HK-2 (cell line): Measurements from ENCODE around the gene H2AZ2.
"Not testable (repeated sequence)": the region's sequence is repeated elsewhere in the genome, so short reads cannot be mapped to it uniquely, and the experiment has no call there.

ENCODE experiments used
- DNase-seq: peaks from one replicate; pipeline ENCODE4 v3.0.0-alpha.2; 2018; ENCODE audit not compliant: unreplicated experiment

The H2AZ2 gene

DNA sequence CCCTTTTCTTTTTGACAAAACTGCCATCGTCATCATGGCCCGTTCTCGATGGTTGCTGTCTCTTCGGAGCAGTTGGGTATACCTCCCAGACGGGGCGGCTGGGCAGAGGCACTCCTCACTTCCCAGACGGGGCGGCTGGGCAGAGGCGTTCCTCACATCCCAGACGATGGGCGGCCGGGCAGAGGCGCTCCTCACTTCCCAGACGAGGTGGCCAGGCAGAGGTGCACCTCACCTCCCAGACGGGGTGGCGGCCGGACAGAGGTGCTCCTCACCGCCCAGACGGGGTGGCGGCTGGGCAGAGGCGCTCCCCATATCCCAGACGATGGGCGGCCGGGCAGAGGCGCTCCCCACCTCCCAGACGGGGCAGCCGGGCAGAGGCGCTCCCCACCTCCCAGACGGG lies 22.9 kb upstream of the H2AZ2 start:
- not testable (repeated sequence) for DNase-seq

DNA sequence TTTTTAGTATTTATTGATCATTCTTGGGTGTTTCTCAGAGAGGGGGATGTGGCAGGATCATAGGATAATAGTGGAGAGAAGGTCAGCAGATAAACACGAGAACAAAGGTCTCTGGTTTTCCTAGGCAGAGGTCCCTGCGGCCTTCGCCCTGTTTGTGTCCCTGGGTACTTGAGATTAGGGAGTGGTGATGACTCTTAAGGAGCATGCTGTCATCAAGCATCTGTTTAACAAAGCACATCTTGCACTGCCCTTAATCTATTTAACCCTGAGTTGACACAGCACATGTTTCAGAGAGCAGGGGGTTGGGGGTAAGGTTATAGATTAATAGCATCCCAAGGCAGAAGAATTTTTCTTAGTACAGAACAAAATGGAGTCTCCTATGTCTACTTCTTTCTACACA lies 22.4 kb upstream of the H2AZ2 start:
- not testable (repeated sequence) for DNase-seq

DNA sequence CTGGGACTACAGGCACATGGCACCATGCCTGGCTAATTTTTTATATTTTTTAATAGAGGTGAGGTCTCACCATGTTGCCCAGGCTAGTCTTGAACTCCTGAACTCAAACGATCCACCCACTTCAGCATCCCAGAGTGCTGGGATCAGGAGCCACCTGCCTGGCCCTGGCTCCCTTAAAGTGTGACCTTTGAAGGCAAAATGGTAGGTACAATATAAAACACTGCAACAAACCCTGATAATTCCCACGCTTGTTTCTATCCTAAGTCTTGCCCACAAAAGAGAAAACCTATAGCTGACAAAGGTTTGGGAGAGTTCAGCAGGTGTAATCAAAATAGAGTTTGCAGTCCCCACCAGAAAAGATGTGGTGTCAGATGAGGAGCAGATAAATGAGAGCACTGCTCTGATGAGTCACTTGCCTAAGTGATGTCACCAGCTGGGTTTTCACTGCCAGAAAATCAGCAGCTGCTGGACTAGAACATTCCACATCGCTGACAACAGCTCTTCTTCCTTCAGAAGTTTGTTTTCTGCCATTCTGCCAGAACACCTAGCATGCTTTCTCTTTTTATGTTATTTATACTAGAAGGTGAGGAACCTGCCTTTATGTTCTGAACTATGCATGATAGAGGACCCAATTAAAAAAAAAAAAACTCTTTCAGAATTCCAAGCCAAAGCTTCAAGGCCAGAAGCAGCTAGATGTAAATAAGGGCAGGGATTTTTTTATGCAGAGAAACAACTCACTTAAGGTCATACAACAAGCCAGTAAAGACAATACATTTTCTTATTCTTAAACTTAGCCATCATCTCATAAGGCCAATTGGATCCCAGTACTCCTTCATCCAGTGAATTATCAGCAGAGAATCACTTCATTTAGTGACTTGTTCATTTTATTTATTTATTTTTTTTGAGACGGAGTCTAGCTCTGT lies 19.4 kb upstream of the H2AZ2 start:
- peak; percentile 18 for DNase-seq

DNA sequence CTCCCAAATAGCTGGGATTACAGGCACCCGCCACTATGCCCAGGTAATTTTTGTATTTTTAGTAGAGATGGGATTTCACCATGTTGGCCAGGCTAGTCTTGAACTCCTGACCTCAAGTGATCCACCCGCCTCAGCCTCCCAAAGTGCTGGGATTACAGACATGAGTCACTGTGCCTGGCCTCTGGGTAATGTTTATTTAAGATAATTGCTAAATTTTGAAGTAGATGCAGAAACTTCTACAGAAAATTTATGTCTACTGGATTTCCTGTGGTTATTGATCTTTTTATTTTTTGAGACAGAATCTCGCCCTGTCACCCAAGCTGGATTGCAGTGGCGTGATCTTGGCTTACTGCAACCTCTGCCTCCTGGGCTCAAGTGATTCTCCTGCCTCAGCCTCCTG lies 14.1 kb upstream of the H2AZ2 start:
- not testable (repeated sequence) for DNase-seq

DNA sequence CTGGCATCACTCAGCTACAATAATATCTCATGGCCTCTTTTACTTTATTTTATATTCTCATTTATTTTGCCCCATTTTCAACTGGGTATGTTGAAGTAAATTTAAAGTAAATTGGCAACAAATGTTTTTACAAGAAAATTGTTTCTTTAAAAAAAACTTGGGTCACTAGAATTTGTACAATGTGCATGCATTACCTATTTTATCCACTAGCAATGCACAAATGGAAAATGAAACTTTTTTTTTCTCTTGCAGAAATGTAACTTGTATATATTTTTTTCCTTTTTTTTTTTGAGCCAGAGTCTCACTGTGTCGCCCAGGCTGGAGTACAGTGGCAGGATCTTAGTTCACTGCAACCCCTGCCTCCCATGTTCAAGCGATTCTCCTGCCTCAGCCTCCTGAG lies 10.3 kb upstream of the H2AZ2 start:
- no peak for DNase-seq

DNA sequence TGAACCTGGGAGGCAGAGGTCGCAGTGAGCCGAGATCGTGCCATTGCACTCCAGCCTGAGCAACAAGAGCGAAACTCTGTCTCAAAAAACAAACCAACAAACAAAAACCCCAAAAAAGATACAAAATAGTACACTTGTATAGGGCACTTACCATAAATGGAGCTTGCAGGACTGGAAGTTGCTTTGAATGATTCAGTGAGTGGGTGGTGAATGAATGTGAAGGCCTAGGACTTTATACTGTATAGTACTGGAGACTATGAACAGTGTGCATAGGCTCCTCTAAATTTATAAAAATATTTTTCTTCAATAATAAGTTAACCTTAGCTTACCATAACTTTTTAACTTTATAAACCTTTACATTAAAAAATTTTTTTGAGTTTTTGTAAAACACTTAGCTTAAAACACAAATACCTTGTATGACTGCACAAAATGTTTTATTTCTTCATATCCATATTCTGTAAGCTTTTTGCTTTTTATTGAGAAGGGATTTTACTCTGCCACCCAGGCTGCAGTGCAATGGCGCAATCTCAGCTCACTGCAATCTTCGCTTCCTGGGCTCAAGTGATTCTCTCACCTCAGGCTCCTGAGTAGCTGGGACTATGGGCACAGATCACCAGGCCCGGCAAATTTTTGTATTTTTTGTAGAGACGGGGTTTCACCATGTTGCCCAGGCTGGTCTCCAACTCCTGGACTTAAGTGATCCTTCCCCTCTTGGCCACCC lies 6.9 kb upstream of the H2AZ2 start:
- DNase-seq: no peak

DNA sequence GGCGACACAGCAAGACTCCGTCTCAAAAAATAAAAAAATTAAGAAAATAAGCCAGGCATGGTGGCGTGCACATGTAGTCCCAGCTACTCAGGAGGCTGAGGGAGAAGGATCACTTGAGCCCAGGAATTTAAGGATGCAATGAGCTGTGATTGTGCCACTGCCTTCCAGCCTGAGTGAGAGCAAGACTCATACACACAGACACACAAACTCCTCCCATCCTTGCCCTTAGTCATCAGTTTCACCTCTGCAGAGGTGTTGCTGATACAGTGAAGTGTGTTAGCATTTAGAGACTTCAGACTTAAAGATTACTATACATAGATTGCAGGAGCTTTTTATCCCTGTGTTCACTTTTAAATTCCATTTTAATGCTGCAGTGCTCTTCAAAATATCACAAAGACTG lies 5.5 kb upstream of the H2AZ2 start:
- DNase-seq: no peak

DNA sequence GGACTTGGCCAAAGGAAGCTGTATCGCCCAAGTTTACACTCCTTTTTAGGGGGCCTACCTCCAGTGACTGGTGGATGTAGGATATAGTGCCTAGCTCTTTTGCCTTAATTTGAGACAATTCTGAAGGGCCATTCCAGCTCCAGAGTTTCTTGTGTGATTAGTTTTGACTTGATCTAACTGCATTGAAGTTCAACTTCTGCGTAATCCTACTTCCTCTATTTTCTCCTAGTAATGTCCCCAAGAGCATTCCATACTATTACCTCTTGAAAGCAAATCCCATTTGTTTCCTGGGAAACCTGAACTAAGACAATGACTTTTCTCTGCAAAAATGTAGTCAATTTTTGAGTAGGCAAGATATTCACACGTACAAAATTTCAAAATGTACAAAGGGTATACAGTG lies 4.7 kb upstream of the H2AZ2 start:
- DNase-seq: no peak

DNA sequence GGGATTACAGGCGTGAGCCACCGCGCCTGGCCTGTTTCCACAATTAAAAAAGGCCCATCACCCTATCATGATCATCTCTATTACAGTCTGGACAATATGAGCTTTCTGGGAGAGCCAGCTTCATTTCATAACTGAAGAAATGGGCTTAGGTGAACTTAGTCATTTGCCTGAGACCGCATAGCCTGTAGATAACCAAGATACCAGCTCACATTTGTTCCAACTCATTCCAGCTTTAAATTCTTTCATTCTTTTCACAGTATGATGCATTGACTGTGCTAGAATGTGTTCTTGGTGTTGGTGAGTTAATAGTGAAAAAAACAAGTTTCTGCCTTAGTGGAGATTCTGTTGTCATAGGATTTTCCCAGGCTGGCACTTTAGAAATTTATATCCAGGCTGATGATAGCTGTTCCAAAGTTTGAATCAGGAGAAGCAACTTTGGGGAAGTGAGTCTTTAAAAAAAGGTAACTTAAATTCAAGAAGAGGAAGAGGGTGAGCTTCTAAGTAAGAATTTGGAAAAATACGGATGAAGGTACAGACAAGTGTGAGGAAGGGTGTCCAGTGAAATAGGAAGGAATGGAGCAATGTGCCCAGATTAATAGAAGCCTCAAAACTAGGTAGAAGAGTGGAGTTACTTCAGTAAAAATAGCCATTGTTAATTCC lies 2.1 kb upstream of the H2AZ2 start:
- DNase-seq: no peak

DNA sequence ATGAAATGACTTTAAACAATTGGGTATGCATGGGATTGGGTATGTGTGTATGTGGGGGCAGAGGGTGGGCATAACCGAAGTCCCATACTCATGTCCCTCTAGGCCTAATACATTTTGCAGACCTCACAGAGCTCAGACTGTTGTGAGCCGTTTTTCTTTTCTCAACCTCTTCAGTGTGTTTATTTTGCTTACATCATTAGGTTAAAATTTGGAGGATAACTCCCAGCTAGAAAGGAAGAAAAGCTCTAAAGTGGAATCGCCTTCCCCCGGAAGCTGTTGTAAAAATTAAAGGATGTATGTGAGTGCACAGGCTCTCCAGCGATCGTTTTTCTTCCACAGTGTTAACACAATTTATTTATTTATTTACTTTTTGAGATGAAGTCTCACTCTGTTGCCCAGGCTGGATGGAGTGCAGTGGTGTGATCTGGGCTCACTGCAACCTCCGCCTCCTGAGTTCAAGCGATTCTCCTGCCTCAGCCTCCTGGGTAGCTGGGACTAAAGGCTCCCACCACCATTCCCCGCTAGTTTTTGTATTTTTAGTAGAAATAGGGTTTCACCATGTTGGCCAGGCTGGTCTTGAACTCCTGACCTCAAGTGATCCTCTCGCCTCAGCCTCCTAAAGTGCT lies 1.5 kb upstream of the H2AZ2 start:
- no peak for DNase-seq

DNA sequence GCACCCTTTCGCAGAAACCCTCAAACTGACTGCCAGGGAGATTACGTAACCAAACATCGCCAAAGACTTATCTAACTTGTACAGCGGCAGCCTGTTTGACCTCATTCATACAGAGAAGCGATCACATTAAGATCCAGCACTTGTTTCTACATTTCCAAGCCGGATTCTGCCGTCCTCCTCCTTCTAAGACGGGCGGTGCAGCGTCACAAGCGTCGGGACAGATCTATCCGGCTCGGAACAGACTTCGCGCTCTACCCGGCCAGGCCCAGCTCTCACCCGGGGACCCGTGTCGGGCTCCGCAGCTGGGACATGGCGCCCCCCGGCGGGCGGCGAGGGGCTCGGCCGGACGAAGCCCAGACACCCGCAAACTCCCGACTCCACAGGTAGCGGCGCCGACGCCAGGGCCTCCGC lies 373 bp downstream of the H2AZ2 start:
- DNase-seq: peak; percentile 87

DNA sequence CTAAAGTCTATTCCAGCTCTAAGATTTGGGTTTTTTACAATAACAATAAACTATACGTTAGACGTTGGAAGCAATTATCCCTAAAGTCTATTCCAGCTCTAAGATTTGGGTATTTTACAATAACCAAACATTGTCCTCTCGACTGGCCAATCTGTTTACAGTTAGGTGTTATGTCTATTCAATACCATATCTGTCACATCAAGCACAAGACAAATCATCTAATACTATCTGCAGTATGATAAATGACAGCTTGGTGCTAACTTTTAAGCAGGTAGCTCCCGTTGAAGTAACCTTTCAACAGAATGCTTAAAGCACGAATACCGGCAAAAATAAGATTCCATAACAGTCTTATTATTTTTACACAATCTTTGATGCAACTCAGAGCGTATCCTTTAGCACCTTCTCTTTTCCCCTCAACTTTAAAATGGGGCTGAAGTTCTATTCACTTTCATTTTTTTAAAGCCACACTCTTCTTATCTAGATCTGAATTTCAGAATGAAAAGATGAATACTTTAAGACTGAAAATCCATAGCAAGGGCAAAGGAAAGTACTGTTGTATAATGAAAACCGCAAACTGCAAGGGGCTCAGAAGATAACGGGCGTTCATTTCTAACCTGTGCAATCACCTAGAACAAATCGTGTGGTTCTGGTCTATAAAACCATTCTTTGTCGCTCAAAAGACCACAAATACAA lies 925 bp downstream of the H2AZ2 start:
- DNase-seq: no peak

DNA sequence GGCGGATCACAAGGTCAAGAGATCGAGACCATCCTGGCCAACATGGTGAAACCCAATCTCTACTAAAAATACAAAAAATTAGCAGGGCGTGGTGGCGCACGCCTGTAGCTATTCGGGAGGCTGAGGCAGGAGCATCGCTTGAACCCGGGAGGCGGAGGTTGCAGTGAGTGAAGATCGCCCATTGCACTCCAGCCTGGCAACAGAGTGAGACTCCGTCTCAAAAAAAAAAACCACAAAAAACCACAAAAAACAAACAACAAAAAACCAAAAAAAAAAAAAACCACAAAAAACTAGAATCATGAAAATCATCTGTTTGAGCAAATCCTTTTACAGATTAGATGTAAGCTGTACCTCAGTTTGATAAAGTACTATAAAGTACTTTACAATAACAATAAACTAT lies 1.5 kb downstream of the H2AZ2 start:
- DNase-seq: not testable (repeated sequence)

DNA sequence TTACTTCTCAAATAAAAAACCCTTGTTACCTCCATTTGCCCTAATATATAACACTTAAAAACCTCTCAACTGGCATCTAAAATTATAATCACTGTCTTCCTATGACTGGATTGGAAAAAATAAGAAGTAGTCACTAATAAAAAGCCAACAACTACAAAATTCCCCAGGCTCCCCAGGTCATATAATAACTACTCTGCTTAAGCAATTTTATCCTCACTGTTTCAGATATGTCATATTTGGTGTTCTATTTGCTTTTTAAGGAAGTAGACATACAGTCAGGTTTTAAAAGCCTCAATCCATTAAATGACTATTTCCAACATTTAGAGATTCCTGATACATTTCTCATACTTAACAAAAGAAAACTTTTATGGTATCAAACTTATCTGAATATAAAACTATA lies 2.4 kb downstream of the H2AZ2 start:
- DNase-seq: no peak

DNA sequence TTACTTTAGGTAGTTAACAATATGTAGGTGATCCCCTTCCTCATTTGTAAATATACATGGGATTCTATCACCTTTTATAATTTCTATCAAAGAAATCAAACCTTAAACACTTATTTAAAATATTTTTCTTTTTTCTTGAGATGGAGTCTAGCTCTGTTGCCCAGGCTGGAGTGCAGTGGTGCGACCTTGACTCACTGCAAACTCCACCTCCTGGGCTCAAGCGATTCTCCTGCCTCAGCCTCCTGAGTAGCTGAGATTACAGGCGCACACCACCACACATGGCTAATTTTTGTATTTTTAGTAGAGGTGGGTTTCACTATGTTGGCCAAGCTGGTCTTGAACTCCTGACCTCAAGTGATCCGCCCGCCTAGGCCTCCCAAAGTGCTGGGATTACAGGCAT lies 4.4 kb downstream of the H2AZ2 start:
- not testable (repeated sequence) for DNase-seq

DNA sequence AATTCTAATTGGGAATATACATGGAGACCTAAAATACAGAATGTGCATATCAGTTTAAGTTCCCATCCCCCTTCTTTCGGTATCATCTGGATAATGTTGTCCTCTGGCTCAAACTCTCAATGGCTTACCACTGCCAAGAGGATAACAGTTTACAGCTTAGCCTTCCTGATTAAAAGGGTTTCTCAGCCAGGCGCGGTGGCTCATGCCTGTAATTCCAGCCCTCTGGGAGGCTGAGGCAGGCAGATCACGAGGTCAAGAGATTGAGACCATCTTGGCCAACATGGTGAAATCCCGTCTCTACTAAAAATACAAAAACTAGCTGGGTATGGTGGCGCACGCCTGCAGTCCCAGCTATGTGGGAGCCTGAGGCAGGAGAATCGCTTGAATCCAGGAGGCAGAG lies 5.2 kb downstream of the H2AZ2 start:
- not testable (repeated sequence) for DNase-seq

DNA sequence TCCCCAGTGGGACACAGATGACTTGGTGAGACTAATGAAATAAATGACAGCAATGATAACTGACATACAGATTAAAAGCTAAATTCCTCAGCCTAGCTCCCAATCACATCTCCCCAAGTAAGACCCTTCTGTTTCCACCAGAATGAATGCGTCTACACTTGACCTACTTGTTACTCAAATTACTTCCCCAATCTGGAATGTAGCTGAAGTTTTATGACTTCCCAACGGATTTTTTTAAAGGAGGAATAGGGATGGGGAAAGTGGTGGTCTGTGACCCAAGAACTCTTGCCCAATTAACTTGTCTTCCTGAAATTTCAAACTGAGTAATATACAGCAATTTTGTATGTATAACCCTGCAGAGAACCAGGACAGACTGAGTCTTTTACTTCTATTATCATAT lies 9.1 kb downstream of the H2AZ2 start:
- DNase-seq: no peak

DNA sequence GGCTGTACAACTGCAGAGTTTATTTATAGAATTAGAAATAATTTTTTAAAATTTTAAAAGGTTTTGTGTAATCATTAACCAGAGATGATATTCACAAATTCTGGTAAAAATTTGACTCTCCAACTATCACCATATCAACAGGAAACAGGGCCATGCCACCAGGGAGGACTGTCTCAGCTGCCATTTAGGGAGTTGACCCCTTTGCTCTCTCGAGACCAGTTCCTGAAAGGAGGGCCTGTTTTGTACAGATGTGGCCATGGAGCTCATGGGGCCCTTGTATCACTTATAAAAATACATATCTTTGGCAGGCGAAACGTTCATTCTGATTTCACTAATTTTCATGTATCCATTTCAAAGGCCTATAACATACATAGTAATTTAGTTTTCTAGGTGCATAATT lies 20.3 kb downstream of the H2AZ2 start:
- no peak for DNase-seq

DNA sequence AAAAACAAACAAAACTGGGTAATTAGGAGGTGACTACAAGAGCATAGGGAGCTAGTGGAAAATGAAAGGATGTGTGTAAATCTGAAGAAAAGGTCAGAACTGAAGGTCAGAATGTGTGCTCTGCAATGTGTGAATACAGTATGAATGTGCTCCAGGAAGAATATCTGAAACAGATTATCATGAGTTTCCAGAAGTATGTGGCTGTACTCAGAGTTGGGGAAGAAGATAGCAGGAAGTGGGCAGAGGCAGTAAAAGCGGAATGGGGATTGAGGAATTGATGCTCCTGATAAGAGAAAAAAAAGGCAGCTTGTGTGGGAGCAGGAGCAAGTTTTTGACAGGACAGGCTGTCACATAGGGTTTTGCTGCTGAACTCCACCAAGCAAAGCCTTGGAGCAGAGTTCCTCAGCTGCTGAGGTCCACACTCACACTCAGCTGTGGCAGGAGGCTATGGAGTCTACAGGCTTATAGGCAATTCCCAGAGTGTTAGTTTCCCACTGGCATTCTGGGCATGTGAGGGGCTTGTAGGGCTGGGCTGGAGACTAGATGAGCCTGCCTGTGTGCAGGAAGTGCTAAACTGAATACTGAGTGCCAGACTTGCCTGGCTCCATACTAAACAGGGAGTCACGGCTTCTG lies 22.9 kb downstream of the H2AZ2 start:
- DNase-seq: no peak

DNA sequence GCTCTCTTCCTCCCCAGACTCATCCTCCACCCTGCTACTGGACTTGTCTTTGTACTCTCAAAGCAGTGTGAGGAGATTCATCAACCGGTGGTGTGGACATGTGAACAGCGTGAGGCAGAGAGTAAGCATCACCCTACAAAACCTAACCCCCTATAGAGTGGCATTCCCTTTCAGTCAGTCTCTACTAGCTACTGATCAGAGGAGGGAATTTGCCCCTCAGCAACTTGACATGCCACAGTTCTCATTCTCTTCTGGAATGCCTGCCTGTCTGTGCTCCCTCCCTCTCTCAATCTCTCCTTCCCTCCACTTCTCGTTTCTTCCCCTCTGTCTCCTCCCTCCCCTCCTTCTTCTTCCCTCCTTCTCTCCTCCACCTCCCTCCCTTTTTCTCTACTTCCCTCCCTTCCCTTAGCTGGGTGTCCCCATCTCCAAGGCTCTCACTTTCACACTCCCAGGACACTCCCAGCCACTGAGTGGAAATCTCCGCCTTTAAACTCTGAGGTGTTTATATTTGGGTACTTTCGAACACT lies 24.6 kb downstream of the H2AZ2 start:
- DNase-seq: no peak

DNA sequence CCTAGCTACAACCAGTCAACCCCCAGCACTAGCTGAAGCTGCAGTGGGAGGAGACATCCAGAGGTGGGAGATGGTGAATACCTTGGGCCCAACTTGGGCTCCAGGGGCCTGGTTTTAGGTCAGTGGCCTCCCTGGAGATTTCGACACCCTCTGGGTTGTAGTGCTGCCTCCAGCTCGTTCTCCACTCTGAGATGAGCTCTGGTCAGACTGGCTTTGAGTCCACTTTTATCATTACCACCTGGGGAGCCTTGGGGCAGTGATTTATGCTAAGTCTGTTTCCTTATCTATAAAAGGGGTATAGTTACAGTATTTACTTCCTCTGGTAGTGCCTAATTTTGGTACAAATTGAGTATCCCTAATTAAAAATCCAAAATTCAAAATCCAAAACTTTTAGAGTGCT lies 28.6 kb downstream of the H2AZ2 start:
- no peak for DNase-seq
